Ramos (cell line): Measurements from ENCODE around the gene TNFRSF13B.
"Not testable (repeated sequence)": the region's sequence is repeated elsewhere in the genome, so short reads cannot be mapped to it uniquely, and the experiment has no call there.

ENCODE experiments used
- in situ Hi-C: fragments of 300-500 bp; cut with MboI; formaldehyde crosslinking; loops from one replicate; pipeline ENCODE4 v1.14.3; 2022; ENCODE audit warnings: low sequenced_read_pairs; ENCODE audit not compliant: unreplicated experiment

The TNFRSF13B gene

DNA sequence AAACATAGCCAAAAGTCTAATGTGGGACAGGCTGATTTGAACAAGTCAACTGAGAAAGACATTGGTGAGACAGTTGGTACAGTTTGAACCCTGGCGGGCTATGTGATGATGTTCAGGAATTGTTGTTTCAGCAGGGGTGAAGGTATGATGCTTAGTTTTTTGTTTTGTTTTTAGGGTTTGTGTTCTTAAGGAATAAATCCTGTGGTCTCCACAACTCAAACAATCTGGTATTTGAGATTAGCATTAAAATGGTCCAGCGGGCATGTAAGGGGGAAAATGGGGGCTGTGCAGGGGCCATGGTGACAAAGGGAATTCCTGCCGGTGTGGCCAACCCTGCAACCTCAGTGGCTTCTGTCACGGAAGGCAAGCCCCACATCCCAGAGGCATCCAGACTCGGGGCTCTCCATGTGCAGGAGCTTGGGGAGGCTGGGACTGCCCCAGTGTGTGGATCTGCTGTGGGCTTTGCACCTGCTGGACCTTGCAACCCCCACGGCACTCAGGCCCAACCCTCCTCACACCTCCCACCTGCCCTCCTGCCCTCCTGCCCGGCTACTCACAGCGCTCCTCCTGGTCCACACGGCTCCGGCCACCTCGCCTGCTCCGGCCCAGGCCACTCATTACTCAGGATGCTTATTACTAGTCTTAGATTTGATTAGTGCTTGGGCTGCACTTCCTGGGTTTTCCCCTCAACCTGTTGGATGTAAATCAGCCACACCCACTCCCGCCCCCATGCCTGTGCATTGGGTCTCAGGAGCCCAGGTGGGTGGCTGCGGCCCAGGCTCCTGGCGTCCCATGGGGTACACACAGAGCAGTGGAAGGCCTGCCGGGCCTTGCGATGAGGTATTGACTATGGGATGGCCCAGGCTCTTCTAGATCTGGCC is at the start of gene TNFRSF13B:
Gene TNFRSF13B, minus strand, starts transcription at position 661 of the 881 bp plus-strand sequence. Its CDS starts 43 bp downstream, at position 618.
- in situ Hi-C loops: no loop called here

DNA sequence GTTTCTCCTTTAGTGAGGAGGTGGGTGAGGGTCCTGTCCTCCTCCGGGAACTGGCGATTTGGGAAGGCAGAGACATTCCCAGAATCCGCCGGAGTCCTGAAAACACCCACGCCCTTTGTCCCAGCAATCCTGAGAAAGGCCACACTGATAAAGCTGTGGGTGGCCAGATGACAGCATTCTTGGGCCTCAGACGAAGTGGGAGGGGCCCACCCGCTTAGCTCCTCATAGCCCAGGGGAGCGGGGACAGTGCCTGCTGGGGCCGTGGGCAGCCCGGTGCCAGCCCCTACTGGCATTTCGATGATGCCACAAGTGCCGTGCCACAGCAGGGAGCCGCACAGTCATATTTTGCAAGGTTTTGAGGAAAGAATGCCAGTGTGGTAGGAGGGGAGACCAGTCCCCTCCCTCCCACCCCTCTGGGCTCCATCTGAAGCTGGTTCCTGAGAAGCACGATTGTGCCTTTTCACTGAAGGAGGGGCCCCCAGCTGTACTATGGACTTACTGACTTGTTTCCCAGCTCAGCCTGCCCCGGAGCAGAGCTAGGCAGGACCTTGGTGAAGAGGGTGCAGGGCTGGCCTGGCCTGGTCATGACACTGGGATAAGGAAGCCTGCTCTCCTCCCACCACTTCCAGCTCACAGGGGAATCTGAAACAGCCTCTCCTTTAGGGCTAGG is 49.4 kb upstream of the TNFRSF13B start:
- in situ Hi-C loops: no loop called here

DNA sequence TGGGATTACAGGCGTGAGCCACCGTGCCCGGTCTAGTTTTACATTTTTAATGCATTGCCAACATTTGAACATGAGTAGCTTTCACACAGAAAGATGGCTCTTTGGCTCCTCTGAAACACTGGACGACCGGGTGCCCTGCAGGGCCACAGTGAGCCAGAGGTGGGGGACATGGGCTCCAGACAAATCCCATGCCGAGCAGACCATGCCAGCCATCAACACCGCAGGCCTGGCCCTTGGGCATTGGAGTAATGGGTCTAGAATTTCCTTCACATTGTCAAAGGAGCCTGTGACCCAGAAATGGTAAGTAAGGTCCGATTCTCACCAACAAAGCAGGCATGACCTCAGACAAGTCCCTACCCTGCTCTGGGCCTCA is 48.9 kb upstream of the TNFRSF13B start:
- in situ Hi-C loops: no loop called here

DNA sequence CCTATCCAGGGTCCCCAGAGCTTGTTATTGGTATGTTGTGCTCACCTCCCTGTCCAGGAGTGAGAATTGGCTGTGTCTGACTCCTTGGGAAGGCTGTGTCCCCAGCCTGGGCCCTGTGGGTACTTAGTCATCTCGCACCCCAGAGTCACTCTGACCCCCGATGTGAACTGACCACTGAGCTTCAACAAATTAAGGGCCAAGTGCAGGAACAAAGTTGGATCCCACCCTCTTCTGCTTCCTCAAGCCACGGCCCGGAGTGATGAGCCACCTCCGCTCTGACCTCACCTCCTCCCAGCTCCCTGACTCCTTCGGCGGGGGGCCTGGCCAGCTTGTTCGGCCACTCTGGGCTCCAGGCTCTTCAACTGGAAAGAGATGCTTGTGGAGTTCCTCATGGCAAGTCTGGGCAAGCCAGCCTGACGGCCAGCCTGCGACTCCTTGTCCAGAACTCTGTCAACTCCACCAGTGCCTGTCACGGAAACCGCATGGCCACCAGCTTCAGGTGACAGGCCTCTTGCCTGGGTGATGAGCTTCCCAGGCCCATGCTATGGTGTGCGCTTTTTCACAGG is 48.1 kb upstream of the TNFRSF13B start:
- in situ Hi-C loops: no loop called here

DNA sequence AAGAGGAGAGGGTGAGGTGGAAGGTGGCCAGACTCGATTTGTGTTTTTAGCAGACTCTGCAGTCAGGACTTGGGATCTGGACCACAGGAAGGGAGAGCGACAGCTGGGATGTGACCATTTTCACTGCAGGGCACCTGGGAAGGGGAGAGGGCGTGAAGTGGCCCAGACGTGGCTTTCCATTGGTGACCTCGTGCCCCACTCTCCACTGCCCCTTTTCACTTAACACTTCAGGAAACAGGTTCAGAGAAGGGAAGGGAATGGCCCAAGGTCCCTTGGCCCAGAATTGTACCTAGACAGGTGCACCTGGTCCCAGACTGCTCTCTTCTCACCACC is 47.5 kb upstream of the TNFRSF13B start:
- in situ Hi-C loops: no loop called here

DNA sequence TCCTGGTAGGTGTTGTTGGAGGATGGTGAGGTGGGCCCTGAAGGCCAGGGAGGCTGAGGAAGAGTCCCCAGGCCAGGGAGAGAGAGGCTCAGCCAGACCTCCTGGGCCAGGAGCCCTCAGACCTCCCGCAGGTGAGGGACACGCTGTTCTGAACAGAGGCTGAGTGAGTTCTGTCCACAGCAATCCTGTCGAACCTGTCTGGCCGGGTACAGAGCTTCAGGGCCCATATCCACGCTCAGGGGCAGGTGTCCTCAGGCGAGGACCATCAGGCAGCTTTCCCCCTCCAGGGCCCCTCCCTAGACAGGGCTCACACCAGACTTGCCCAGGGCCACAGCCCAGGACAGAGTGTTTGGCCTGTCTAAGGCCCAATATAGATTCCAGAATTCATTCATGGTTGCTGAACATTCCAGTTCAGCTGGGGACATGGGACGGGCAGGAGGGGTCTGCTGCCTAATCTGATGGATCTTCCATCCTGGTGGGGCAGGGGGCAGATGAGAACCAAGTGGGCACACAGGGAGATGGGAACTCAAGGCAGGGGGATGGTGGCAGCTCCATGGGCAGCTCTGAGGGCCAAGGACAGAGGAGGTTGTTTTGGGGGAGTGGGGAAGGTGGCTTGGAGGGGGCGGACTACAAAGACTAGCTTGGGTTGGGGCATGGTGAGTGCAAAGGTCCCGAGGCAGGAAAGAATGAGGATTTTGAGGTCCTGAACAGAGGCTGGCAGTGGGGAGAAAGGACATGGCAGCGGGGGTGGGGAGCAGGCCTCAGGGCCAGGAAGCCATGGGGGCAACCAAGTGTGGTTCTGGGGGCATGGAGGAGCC is 46.9 kb upstream of the TNFRSF13B start:
- in situ Hi-C loops: no loop called here

DNA sequence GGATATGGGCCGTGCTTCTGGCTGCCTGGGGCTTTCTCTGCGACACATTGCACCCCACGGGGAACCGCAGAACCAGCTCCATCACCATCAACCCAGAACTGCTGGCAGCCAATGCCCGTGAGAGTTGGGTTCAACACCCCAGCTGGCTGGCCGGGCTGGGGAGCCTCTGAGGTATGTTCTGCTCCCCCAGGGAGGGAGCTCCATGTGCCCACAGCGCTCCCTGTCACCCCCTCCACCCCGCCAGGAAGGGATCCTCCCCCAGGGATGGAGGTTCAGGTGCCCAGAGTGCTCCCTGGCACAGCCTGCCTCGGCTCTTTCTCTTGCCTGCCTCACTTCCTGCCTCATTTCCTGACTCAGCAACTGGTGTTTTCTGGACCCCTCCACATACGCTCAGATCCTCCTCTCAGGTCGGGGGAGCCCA is 46.1 kb upstream of the TNFRSF13B start:
- in situ Hi-C loops: no loop called here

DNA sequence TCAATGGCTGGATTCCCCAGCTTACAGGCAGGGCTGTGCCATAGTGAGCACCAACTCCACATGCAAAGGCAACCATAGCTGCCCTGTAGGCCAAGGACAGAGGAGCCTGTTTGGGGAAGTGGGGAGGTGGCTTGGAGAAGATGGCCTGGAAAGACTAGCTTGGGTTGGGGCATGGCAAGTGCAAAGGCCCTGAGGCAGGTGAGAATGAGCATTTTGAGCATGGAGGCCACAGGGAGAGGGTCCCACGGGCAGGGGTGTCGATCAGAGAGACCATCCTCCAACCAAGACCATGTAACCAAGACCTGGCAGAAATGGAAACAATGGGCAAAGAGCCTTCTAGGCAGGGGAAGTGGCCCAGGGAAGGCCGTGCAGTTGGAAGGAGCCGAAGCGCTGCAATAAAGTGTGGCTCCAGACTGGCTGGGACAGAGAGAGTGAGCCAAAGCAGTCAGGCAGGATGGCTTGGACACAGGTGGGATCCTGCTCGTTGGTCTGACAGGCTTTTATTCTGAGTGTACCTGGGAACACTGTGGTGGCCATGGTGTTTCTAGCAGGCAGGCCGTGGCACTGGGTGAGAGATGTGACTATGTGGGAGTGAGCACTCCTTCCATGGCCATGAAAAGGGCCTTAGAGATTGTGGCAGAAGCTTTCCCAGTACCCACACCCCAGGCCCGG is 45.6 kb upstream of the TNFRSF13B start:
- in situ Hi-C loops: no loop called here

DNA sequence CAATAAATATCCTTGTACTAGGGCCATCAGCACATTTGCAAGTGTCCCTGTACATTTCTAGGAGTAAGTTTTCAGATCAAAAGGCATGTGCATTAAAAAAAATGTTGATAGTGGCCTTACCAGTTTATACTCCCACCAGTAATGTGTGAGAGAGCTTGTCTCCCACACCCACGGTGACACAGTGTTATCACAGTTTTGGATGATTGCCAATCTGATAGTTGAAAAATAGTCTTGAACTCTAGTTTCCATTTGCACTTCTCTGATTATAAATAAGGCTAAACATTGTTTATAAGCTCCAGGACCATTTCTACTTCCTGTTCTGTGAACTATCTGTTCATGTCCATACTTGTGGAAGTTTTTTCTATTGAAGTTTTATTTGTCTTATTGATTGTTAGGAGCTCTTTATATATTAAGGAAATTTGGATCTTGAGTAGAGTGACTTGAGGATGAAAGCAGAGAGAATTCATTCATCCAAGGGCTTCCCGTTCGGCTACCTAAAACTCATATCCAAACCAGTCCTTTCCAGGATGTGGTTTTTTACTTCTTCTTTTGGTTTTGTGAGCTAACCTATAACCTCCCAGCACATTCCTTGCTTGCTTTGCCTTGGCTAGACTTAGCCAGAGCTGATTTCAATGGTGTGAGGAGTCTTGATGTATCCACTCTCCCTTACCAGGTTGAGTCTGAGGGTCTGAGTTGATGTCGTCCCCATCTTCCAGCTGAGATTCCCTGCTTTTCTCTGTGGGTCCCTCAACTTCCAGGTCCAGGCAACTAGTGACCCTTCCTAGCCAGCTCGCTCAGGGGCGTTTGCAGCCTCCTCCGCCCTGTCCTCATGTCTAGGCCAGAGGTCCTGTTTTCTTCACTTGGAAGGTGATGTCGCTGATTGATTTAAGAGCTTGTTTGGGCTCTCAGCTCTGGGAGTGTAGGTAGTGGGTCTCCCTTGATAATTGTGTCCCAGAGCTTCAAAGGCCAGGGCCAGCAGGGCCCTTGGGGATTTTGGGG is 44.6 kb upstream of the TNFRSF13B start:
- in situ Hi-C loops: not testable (repeated sequence)

DNA sequence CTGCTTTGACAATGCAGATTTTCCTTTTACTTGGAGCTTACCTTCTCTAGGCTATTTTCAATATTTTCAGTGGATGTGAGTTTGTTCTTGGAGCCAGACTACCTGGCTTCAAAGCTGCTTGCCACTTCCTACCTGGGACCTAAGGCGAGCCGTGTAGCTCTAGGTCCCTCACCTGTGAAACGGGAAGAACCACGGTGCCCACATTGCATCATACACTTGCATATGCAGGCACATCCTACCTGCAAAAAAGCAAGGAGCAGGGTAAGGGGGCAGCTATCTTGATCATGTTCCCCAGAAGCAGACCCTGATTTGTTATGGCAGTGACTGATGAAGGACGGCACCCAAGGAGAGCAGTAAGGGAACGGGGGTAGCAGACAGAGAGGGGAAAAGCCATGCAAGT is 43.3 kb upstream of the TNFRSF13B start:
- in situ Hi-C loops: no loop called here

DNA sequence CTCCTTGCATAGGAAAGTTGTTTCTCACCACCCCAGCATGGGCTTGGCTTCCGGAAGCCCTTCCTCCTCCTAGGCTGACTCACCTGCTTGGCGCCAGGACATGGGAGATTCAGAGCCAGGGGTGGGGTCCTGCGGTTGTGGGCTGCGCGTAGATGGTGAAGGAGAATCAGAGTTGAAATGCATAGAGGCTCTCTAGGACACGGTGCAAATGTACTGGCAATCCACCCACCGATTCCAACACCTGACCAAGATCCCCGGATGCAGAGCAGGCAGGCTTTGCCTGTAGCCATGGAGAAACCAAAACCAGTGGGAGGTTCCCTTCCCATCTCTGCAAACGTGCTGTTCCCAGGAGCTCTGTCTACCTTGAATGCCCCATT is 42.8 kb upstream of the TNFRSF13B start:
- in situ Hi-C loops: not testable (repeated sequence)

DNA sequence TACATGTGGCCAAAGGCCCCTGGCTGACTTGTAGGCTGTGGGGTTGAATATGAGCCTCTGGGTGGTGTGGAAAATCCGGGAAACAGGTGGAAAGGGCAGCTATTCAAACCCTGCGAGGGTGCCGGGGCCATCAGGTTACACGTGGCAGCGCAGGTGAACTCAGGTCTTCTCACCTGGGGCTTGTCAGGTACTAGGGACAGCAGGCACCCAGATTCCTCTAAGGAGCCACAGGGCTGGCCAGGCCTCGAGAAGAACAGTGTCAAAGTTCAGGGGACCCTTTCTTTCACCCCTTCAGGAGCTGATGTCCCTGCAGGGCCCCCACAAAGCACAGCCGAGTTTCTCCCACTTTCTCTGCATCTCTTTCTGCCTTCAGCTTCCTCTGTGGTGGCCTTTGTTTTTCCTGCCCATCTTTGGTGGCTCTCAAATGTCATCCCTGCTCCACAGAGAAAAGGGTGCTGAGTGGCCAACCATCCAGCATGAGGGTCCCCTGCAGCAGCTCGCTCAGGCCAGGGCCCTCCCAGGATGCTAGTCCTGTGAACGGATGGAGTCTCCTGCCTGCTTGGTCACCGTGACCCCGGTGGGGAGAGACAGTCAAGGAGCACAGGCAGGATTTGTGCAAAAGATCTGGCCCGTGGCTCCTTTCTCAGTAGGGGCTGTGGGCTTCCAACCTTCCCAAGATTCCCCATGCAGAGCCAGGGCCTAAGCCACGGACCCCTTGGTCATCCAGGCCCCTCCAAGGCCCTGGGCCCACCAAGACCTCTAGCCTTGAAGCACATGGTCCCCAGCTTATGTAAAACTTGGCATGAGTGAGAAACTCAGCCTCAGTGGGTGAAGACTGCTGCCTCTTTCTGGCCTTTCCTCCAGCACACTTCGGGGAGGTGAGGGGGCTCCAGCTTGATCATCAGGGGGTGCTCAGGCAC is 42.2 kb upstream of the TNFRSF13B start:
- in situ Hi-C loops: not testable (repeated sequence)

DNA sequence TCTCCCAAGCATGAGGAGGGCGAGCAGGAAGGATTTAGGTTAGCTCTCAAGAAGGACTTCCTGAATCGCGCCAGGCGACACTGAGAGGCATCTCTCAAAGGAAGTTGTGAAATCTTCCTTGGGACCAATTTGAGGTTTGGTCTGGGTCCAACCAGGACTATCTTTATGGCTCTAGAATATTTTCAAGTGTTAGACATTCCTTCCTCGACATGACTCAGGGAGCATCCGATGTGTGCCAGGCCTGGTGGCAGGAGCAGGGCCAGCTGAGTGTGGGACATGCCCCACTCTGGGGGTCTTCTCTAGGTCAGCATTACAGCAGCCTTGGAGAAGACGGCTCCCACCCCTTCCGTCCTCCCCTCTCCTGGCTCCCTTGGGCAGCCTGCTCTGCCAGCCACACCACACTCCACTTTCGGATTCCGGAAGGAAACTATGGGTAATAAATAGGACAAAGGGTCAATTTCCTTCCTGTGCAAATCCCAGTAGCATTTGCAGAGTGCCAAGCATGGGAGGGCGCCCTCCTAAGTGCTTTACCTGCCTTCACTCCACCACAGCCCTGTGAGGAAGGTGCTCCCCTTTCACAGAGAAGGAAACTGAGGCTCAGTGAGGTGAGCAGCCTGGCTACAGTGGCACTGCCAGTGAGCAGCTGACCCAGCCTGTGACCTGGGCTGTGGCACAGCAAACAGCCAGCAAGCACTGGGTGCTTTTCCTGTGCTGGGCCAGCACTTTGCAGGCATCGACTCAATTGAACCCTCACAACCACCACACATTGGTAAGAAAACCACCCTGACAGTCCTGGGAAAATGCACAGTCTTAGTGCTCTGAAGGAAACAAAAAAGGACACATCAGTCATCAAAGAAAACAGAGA is 39.4 kb upstream of the TNFRSF13B start:
- in situ Hi-C loops: not testable (repeated sequence)

DNA sequence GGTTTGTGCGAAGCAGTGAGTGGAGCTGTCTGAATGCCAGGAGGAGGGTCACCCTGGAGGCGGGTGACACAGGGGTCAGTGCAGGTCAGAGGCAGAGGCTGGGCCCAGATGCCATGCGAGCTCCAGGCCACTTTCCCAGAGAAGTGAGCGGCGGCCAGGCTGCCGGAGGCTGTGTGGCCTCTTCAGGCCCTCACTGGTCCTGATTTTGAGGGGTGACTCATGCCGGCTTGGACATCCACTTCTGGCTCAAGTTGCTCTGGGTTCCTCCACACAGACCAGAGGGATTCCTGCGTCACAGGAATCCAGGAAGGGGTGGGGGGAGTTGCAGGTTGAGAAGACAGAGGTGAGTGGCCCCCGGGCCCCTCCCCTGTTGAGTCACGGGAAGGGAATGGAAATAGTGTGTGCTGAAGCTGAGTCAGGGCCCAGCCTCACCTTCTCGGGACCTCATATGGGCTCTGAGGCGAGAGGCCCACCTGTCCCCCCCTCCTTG is 38.7 kb upstream of the TNFRSF13B start:
- in situ Hi-C loops: not testable (repeated sequence)

DNA sequence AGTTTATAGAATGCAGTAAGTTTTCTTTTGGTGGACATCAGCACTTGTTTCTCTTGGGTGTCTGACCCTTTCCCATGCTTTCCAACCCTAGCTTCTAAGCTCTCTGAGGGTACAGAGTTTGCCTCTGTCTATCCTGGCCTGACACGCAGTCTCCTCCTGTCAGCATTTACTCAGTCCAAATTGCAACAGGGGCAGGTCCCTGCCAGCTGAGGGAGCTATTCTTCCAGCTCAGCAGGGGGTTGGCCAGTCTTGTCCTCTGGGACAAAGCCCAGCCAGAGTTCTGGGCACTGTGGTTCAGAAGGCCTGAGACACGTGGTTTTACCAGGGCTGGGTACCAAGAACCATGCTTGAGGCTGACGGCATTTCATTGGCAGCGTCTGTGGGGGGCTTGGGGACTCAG is 38.1 kb upstream of the TNFRSF13B start:
- in situ Hi-C loops: loop anchor here (10.0 kb wide), 1 partner anchor 315 kb away; no protein-coding TSS in a partner anchor

DNA sequence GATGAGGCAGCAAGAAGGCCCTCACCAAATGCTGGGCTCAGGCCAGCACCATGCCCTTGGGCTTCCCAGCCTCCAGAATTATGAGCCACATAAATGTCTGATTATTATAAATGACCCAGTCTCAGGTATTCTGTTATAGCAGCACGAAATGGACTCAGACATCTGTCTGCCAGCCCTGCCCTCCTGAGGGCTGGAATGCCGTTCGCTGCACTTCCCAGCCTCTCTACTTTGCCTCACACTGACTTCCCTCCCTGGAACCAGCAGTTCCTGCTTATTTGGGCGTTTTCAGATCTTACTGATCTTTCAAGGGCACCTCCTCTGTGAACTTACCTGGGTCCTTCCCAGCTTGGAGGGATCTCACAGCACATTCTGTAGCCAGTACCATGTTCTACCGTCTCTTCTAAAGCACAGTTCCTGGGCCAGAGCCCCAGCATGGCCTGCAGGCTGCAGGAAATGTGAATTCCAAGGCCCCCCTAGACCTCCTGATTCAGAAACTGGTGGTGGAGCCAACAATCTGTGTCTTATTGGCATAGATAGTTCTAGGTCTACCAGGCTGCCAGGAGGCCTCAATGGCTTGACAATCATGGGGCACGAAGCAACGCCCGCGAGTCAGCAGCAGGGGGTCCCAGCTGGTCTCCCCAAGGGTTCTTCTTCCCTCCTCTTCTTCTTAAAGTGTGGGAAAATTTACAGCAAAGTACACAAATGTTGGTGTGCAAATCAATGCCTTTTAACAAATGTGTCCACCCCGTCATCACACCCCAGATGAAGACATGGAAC is 36.9 kb upstream of the TNFRSF13B start:
- in situ Hi-C loops: loop anchor here (10.0 kb wide), 1 partner anchor 316 kb away; no protein-coding TSS in a partner anchor
